Left lung (tissue), 10 donors: Measurements from ENCODE around the gene NID2. TPM values are rescaled to one million over a fixed set of nuclear protein-coding genes. Genes with fewer than 3 reads are reported as not detected.
A peak's percentile ranks its signal among the peaks of the same experiment; 100 is the strongest.

Source experiments
- ATAC-seq: fragments of 200-7000 bp; cut with Tn5 transposase; one replicate; pipeline ENCODE4 v1.9.1; 2020; ENCODE audit warnings: moderate library complexity
- DNase-seq, 4 donors: peaks; one replicate each; pipeline ENCODE4 v3.0.0-alpha.2; 2013 to 2020
- H3K27ac ChIP-seq, 2 donors: fragments of 200-600 bp; sonication (generic) in 1 of 2; one replicate each; pipeline versions ENCODE4 v1.5.0 to v1.8.0; 2020 to 2021
- H3K27me3 ChIP-seq, 2 donors: fragments of 200-600 bp; sonication (generic) in 1 of 2; one replicate each; pipeline versions ENCODE4 v1.5.0 to v1.8.0; 2020 to 2021
- H3K36me3 ChIP-seq, 2 donors: fragments of 200-600 bp; sonication (generic) in 1 of 2; one replicate each; pipeline versions ENCODE4 v1.5.0 to v1.8.0; 2020 to 2021
- H3K4me1 ChIP-seq, 2 donors: fragments of 200-600 bp; one replicate each; pipeline ENCODE4 v1.8.0; 2021
- H3K4me3 ChIP-seq, 2 donors: fragments of 200-600 bp; sonication (generic) in 1 of 2; one replicate each; pipeline versions ENCODE4 v1.5.0 to v1.8.0; 2020 to 2021; ENCODE audit warnings: mild to moderate bottlenecking in 1 of 2
- H3K9me3 ChIP-seq, 2 donors: fragments of 200-600 bp; sonication (generic) in 1 of 2; one replicate each; pipeline versions ENCODE4 v1.5.0 to v1.8.0; 2020 to 2021
- intact Hi-C, 2 donors: fragments of 100-400 bp; cut with DNase I; formaldehyde crosslinking; loops; one replicate each; pipeline versions ENCODE4 v1.11.2 to v1.14.2; 2022
- polyA plus RNA-seq, 6 donors: library from polyadenylated mRNA; unstranded; fragments of 120-200 nt; gene quantifications; one replicate each; pipeline ENCODE4 v1.2.1, GENCODE V29; 2013; ENCODE audit not compliant: insufficient read length in 6 of 6
- total RNA-seq, 2 donors: library from RNA; stranded (reverse); fragmentation: NEBNext Ultra II Directional; extraction: Animal tissue kit (Norgen Biotek cat#: 25700); gene quantifications; one replicate each; pipeline ENCODE4 v1.2.1, GENCODE V29; 2021
- TF ChIP-seq, protein P1 (sequence below), 2 donors: fragments of 200-600 bp; sonication (generic) in 1 of 2; IDR thresholded peaks; one replicate each; pipeline versions ENCODE4 v1.5.0 to v1.8.0; 2021; ENCODE audit warnings: antibody characterized with exemption in 2 of 2
- donor health status: DM: no; HTN: yes; CAD: no.
- donor health status: DM: no; HTN: no; CAD: no.

Gene NID2
- total and polyA plus RNA-seq, 8 donors, result 25.0 to 593 (median 235) TPM

DNA sequence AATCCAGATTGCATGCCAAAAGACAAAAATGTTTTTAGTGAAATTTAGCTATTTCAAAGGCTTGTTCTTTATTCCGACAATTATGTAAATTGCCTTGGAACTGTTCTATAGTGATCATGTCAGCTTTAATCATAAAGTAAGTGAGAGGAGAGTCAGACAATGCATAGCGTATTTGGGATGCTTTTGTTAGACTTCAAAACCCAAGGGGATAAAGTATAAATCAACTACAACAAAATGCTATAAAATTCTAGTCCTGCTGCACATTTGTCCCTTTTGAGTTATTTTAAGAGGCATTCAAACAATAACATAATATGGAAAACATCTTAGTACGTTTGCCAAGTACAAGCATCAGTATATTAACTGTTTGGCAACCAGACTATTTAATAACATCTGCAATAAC lies 68.2 kb downstream of the NID2 start:
- Histone ChIP-seq H3K4me1 (peaks cover 0 to 2% of the 10 kb centered on the region in 2 donors), H3K27ac (no peak overlapping the region), H3K36me3 (peaks cover 0 to 67% of the 10 kb centered on the region in 2 donors), H3K4me3 (no peak overlapping the region), H3K9me3 (no peaks in the 10 kb centered on the region), H3K27me3 (no peaks in the 10 kb centered on the region)
- intact Hi-C loops, result loop anchor here in 1 of 2 donors (10.0 kb wide), 1 partner anchor 64 kb away; the partner anchor contains the start of gene NID2
- ATAC-seq, result no peak
- TF ChIP-seq, protein P1, sequence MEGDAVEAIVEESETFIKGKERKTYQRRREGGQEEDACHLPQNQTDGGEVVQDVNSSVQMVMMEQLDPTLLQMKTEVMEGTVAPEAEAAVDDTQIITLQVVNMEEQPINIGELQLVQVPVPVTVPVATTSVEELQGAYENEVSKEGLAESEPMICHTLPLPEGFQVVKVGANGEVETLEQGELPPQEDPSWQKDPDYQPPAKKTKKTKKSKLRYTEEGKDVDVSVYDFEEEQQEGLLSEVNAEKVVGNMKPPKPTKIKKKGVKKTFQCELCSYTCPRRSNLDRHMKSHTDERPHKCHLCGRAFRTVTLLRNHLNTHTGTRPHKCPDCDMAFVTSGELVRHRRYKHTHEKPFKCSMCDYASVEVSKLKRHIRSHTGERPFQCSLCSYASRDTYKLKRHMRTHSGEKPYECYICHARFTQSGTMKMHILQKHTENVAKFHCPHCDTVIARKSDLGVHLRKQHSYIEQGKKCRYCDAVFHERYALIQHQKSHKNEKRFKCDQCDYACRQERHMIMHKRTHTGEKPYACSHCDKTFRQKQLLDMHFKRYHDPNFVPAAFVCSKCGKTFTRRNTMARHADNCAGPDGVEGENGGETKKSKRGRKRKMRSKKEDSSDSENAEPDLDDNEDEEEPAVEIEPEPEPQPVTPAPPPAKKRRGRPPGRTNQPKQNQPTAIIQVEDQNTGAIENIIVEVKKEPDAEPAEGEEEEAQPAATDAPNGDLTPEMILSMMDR (IDR thresholded peaks at IDR 0.05), result no peak
- no peak for DNase-seq

DNA sequence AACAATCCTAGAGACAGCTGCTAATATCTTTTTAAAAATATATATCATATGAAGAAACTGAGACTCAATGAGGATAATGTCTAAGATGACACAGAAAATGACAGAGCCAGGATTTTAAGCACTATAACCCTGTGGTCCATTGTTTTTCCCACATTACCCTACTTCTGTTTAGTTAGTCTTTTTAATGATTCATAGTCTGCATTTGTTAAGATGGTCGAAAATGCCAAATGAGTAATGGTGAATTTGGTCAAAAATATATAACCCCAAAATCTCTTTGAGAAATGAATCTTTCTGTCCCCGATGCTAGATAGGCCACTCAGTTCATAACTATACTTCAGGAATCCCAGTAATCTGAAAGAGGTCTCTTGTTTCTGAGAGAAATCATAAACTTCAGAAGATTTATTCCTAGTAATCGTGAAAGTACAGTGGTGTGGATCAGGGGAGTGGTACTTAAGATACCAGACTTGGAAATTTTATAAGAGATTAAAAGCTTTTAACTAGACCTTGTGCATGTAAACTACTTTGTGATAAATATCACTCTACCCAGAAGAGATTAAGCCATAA lies 68.8 kb downstream of the NID2 start:
- no peak overlapping the region for H3K4me3 ChIP-seq
- intact Hi-C loops, result loop anchor here in 1 of 2 donors (10.0 kb wide), 1 partner anchor 65 kb away; the partner anchor contains the start of gene NID2
- H3K36me3 ChIP-seq, result peaks cover 0 to 67% of the 10 kb centered on the region in 2 donors
- TF ChIP-seq, protein P1 (IDR thresholded peaks at IDR 0.05), result no peak
- H3K9me3 ChIP-seq, result no peaks in the 10 kb centered on the region
- no peaks in the 10 kb centered on the region for H3K27me3 ChIP-seq
- H3K27ac ChIP-seq, result no peak overlapping the region
- no peak for DNase-seq
- no peak for ATAC-seq
- peaks cover 0 to 4% of the 10 kb centered on the region in 2 donors for H3K4me1 ChIP-seq

DNA sequence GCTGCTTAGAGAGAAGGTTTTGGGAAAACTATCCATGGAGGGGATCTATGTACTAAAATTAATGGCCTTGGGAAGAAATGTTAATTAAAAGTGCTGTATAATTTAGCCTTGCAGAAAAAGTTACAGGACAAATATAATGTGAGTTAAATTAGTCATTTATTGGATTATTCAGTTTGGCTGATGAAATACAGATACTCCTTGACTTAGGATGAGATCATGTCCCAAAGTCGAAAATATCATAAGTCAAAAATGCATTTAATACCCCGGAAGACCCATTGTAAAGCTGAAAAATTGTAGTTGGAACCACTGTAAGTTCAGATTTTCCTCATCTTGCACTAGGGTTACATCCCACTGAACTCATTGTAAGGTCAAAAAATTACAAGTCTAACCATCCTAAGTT lies 69.8 kb downstream of the NID2 start:
- TF ChIP-seq, protein P1 (IDR thresholded peaks at IDR 0.05), result no peak
- Histone ChIP-seq H3K4me3 (no peak overlapping the region), H3K36me3 (peaks cover 0 to 67% of the 10 kb centered on the region in 2 donors), H3K4me1 (peaks cover 0 to 4% of the 10 kb centered on the region in 2 donors), H3K27me3 (no peaks in the 10 kb centered on the region), H3K27ac (no peak overlapping the region), H3K9me3 (no peaks in the 10 kb centered on the region)
- ATAC-seq (no peak), DNase-seq (no peak)
- intact Hi-C loops, result no loop called here

DNA sequence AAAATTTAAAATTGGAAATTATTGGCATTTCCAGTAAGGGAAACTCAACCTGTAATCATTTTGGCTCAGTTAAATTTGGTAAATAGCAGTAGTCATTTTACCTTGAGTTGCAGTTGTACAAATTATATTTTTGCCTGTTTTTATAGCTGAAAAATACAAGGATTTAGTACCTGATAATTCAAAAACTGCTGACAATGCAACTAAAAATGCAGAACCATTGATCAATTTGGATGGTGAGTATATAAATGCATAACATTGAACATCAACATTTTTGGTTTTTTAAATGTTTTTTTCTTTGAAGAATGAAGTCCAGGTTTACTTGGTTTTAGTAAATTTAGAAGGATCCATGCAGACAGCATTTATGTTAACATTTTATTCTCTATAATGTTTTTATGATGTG lies 70.5 kb downstream of the NID2 start:
- no peak overlapping the region for H3K4me3 ChIP-seq
- DNase-seq, result no peak
- TF ChIP-seq, protein P1 (IDR thresholded peaks at IDR 0.05), result no peak
- ATAC-seq, result no peak
- peaks cover 0 to 7% of the 10 kb centered on the region in 2 donors for H3K4me1 ChIP-seq
- peaks cover 0 to 67% of the 10 kb centered on the region in 2 donors for H3K36me3 ChIP-seq
- H3K9me3 ChIP-seq, result no peaks in the 10 kb centered on the region
- no peaks in the 10 kb centered on the region for H3K27me3 ChIP-seq
- intact Hi-C loops, result no loop called here
- no peak overlapping the region for H3K27ac ChIP-seq

DNA sequence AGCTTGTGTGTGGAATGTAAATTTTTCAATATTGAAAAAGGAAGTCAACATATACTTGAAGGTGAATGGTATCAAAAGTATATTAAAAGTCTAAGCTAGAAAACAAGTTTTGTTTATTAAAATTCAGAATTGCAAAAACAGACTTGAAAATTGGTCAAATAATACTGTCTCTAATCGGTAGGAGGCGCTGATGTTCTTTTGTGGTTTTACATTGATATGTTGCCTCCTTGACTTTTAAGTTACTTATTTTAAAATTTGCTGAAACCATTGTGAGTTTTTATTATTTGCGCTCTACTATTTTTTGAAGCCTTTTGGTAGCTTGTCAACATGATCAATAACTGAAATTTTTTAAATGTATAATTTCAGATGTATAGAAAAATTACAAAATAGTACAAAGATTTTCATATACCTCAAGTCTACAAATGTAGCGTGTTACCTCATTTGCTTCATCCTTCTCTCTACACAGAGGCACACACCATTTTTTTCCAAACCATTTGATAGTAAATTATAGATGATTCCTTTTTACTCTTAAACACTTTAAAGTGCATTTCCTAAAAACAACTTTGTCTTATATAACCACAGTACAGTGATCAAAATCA lies 72.6 kb downstream of the NID2 start:
- H3K27me3 ChIP-seq, result no peaks in the 10 kb centered on the region
- peaks cover 0 to 25% of the 10 kb centered on the region in 2 donors for H3K4me1 ChIP-seq
- TF ChIP-seq, protein P1 (IDR thresholded peaks at IDR 0.05), result peak; percentile 39 to 67
- H3K36me3 ChIP-seq, result peaks cover 0 to 65% of the 10 kb centered on the region in 2 donors
- H3K27ac ChIP-seq, result no peak overlapping the region
- no peak overlapping the region for H3K4me3 ChIP-seq
- ATAC-seq (peak; percentile 29), DNase-seq (peak in 2 of 4 donors; percentile 35 to 57)
- intact Hi-C loops, result no loop called here
- H3K9me3 ChIP-seq, result no peaks in the 10 kb centered on the region
